ENCODE measurements around the gene PCSK5. TPM values are rescaled to one million over a fixed set of nuclear protein-coding genes. Genes with fewer than 3 reads are reported as not detected.

PCSK5 gene
- total and polyA plus RNA-seq, 4 donors: 0.58 to 3.6 (median 0.82) TPM

DNA sequence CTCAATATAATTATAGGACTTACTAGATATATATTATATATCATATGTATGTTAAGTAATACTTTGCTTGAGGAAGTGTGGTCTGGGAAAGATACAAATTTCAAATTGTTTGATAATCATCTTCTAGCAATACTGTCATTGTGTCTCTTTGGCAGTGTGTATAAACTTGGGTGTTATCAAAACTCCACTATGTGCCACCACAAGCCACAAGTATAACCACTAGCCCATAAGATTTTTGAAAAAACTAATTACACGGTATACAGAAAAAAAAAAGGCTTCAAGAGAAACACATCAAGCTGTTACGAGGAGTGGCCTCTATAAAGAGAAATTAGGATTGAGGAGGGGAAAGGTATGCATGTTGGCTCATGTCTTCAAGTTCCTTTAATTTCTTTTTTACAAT lies 44.7 kb upstream of the PCSK5 start:
- WGBS: 93% methylated on average over 2 of the region's 2 CpGs
- TF ChIP-seq, protein P1, sequence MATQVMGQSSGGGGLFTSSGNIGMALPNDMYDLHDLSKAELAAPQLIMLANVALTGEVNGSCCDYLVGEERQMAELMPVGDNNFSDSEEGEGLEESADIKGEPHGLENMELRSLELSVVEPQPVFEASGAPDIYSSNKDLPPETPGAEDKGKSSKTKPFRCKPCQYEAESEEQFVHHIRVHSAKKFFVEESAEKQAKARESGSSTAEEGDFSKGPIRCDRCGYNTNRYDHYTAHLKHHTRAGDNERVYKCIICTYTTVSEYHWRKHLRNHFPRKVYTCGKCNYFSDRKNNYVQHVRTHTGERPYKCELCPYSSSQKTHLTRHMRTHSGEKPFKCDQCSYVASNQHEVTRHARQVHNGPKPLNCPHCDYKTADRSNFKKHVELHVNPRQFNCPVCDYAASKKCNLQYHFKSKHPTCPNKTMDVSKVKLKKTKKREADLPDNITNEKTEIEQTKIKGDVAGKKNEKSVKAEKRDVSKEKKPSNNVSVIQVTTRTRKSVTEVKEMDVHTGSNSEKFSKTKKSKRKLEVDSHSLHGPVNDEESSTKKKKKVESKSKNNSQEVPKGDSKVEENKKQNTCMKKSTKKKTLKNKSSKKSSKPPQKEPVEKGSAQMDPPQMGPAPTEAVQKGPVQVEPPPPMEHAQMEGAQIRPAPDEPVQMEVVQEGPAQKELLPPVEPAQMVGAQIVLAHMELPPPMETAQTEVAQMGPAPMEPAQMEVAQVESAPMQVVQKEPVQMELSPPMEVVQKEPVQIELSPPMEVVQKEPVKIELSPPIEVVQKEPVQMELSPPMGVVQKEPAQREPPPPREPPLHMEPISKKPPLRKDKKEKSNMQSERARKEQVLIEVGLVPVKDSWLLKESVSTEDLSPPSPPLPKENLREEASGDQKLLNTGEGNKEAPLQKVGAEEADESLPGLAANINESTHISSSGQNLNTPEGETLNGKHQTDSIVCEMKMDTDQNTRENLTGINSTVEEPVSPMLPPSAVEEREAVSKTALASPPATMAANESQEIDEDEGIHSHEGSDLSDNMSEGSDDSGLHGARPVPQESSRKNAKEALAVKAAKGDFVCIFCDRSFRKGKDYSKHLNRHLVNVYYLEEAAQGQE (IDR thresholded peaks at IDR 0.05): no peak
- no peak for TF ChIP-seq RAD21 (IDR thresholded peaks at IDR 0.05)
- TF ChIP-seq, protein P2, sequence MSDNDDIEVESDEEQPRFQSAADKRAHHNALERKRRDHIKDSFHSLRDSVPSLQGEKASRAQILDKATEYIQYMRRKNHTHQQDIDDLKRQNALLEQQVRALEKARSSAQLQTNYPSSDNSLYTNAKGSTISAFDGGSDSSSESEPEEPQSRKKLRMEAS (IDR thresholded peaks at IDR 0.05): no peak
- no peak for TF ChIP-seq EGR1 (IDR thresholded peaks at IDR 0.05; ENCODE audit: low read depth in 2 of 2)
- Histone ChIP-seq H3K27me3 (ENCODE audit: control insufficient read depth in 4 of 4, insufficient read depth in 4 of 4, low read length in 3 of 4) (no peaks in the 10 kb centered on the region), H3K36me3 (ENCODE audit: control insufficient read depth in 4 of 4, insufficient read depth in 3 of 4, low read depth in 1 of 4, low read length in 3 of 4) (no peaks in the 10 kb centered on the region), H3K4me3 (ENCODE audit: low read depth in 1 of 3, low read length in 3 of 3) (no peak overlapping the region), H3K9ac (ENCODE audit: low read depth in 1 of 2, low read length in 2 of 2) (no peak overlapping the region), H3K4me1 (ENCODE audit: control insufficient read depth in 4 of 4, insufficient read depth in 4 of 4, low read length in 3 of 4) (no peaks in the 10 kb centered on the region), H3K27ac (ENCODE audit: low read depth in 1 of 2, low read length in 2 of 2) (no peak overlapping the region), H3K9me3 (ENCODE audit: control insufficient read depth in 4 of 4, low read length in 3 of 4) (peaks cover 0 to 2% (median 0%) of the 10 kb centered on the region in 4 donors)
- no peak for DNase-seq (ENCODE audit: low spot score)

DNA sequence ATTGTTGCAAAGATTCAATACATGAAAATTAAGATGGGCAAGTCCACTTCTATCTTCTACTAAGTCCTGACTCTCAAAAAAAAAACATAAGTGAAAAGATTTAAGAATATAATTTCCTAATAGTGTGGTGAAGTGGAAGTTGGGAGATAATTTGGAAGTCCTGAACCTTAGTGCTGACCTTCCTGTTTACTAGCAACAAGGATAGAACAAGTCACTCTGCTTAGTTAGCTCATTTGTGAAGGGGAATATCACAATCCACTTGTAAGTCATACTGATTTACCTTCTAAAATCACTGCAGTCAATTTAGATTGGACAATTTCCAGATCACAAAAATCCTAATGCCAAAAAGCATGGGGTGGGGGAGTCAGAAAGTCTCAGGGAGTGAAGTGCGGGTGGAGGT lies 43.4 kb upstream of the PCSK5 start:
- peaks cover 0 to 2% (median 0%) of the 10 kb centered on the region in 4 donors for H3K9me3 ChIP-seq (ENCODE audit: control insufficient read depth in 4 of 4, low read length in 3 of 4)
- no peak overlapping the region for H3K27ac ChIP-seq (ENCODE audit: low read depth in 1 of 2, low read length in 2 of 2)
- no peaks in the 10 kb centered on the region for H3K36me3 ChIP-seq (ENCODE audit: control insufficient read depth in 4 of 4, insufficient read depth in 3 of 4, low read depth in 1 of 4, low read length in 3 of 4)
- no peak for DNase-seq (ENCODE audit: low spot score)
- H3K4me1 ChIP-seq (ENCODE audit: control insufficient read depth in 4 of 4, insufficient read depth in 4 of 4, low read length in 3 of 4): no peaks in the 10 kb centered on the region
- no peak overlapping the region for H3K9ac ChIP-seq (ENCODE audit: low read depth in 1 of 2, low read length in 2 of 2)
- H3K27me3 ChIP-seq (ENCODE audit: control insufficient read depth in 4 of 4, insufficient read depth in 4 of 4, low read length in 3 of 4): no peaks in the 10 kb centered on the region
- 83% methylated on average over 1 of the region's 1 CpG for WGBS
- no peak overlapping the region for H3K4me3 ChIP-seq (ENCODE audit: low read depth in 1 of 3, low read length in 3 of 3)
- TF ChIP-seq, protein P1 (IDR thresholded peaks at IDR 0.05): no peak
- TF ChIP-seq NR2F2 (IDR thresholded peaks at IDR 0.05): peak; percentile 48

DNA sequence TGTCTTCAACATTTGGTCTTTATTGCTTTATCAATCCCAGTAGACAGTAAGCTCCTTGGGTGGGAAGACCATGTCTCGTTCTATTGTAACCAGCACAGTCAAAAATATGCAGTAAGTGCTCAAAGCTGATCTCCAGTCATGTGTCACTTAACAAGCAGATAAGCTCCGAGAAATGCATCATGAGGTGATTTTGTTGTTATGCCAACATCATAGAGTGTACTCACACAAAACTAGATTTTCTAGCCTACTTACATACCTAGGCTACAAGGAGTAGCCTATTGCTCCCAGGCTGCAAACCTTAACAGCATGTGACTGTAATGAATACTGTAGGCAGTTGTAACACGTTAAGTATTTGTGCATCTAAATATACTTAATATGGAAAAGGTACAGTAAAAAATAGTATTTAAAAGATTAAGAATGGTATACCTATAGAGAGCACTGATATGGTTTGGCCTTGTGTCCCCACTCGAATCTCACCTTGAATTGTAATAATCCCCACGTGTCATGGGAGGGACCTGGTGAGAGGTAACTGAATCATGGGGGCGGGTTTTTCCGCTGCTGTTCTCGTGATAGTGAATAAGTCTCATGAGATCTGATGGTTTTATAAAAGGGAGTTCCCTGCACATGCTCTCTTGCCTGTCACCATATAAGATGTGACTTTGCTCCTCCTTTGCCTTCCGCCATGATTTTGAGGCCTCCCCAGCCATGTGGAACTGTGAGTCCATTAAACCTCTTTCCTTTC lies 39.8 kb upstream of the PCSK5 start:
- Histone ChIP-seq H3K9me3 (ENCODE audit: control insufficient read depth in 4 of 4, low read length in 3 of 4) (no peaks in the 10 kb centered on the region), H3K36me3 (ENCODE audit: control insufficient read depth in 4 of 4, insufficient read depth in 3 of 4, low read depth in 1 of 4, low read length in 3 of 4) (no peaks in the 10 kb centered on the region), H3K4me3 (ENCODE audit: low read depth in 1 of 3, low read length in 3 of 3) (no peak overlapping the region), H3K9ac (ENCODE audit: low read depth in 1 of 2, low read length in 2 of 2) (no peak overlapping the region), H3K4me1 (ENCODE audit: control insufficient read depth in 4 of 4, insufficient read depth in 4 of 4, low read length in 3 of 4) (no peaks in the 10 kb centered on the region), H3K27me3 (ENCODE audit: control insufficient read depth in 4 of 4, insufficient read depth in 4 of 4, low read length in 3 of 4) (no peaks in the 10 kb centered on the region), H3K27ac (ENCODE audit: low read depth in 1 of 2, low read length in 2 of 2) (no peak overlapping the region)
- no peak for DNase-seq (ENCODE audit: low spot score)
- no peak for TF ChIP-seq NR2F2 (IDR thresholded peaks at IDR 0.05)
- TF ChIP-seq HNF4G (IDR thresholded peaks at IDR 0.05): no peak
- TF ChIP-seq YY1 (IDR thresholded peaks at IDR 0.05): no peak
- no peak for TF ChIP-seq EGR1 (IDR thresholded peaks at IDR 0.05; ENCODE audit: low read depth in 2 of 2)
- TF ChIP-seq GABPA (IDR thresholded peaks at IDR 0.05 in 1 of 2, conservative IDR thresholded peaks at IDR 0.05 in 1 of 2): no peak
- TF ChIP-seq SP1 (IDR thresholded peaks at IDR 0.05): no peak
- no peak for TF ChIP-seq TAF1 (conservative IDR thresholded peaks at IDR 0.05)
- TF ChIP-seq, protein P3, sequence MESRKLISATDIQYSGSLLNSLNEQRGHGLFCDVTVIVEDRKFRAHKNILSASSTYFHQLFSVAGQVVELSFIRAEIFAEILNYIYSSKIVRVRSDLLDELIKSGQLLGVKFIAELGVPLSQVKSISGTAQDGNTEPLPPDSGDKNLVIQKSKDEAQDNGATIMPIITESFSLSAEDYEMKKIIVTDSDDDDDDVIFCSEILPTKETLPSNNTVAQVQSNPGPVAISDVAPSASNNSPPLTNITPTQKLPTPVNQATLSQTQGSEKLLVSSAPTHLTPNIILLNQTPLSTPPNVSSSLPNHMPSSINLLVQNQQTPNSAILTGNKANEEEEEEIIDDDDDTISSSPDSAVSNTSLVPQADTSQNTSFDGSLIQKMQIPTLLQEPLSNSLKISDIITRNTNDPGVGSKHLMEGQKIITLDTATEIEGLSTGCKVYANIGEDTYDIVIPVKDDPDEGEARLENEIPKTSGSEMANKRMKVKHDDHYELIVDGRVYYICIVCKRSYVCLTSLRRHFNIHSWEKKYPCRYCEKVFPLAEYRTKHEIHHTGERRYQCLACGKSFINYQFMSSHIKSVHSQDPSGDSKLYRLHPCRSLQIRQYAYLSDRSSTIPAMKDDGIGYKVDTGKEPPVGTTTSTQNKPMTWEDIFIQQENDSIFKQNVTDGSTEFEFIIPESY (IDR thresholded peaks at IDR 0.05): no peak
- 93% methylated on average over 9 of the region's 9 CpGs for WGBS
